ENCODE measurements around the gene EPM2A.

- TF ChIP-seq CTCF (IDR thresholded peaks at IDR 0.05) = no peak
- no peak for TF ChIP-seq POLR2A (IDR thresholded peaks at IDR 0.05)
Measured at GRCh38 chr6:145620088-145620487, 115.2 kb downstream of the EPM2A start.
